ENCODE measurements around the gene GBX2.

GBX2 gene

GRCh38 chr2:236180076-236180816, 12.1 kb upstream of the GBX2 start:
- no peaks in the 10 kb centered on the region for H3K9me3 ChIP-seq (replicated peaks; ENCODE audit: low read length)
- H3K9ac ChIP-seq (ENCODE audit: low read depth, low read length): peak overlapping the region; percentile 76
- no peaks in the 10 kb centered on the region for H3K27me3 ChIP-seq (ENCODE audit: control insufficient read depth, insufficient read depth, low read length)
- no peaks in the 10 kb centered on the region for H3K36me3 ChIP-seq (ENCODE audit: insufficient read depth, low read length)
- H3K4me3 ChIP-seq (ENCODE audit: low read length): peak overlapping the region; percentile 70
- peaks cover 26% of the 10 kb centered on the region for H3K4me1 ChIP-seq (ENCODE audit: control insufficient read depth, insufficient read depth, low read length)
- H3K4me2 ChIP-seq (ENCODE audit: low read length): peak overlapping the region; percentile 88

DNA sequence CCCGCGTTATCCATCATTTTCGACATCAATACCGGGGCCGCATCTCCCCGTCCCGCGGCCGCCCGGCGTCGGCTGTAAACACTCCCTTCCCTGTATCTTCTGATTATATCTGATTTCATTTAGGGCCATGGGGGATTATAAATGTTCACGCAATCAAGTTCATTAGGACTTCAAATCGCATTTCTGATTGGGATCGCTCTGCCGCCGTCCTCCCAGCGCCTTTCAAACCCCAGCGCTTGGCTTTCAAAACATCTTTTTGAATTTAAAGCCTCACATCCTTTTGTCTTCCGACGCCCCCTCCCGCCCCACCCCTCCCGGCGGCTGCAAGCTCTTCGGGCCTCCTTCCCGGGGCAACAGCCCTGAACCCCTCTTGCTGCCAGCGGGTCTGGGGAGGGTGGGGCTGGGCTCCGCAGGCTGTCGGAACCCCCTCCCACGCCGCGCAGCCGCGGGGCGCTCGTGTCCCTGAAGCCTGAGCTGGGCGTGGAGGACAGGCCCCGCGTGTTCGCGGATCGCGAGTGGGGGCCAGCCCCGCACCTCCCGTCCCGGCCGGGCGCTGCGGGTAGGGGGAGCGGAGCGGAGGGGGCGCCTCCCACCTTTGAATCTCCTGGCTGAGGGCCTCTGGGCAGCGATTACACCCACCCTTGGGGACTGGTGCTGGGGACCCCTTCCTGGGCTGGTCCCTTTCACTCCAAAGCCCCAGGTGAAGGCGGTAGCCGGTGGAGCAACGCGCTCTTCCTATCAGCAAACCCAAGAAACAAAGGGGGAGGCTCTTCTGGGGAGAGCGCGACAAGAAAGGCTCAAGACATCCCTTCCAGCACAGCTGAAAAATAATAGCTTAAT, 11.3 kb upstream of the GBX2 start:
- Histone ChIP-seq H3K9me3 (replicated peaks; ENCODE audit: low read length) (no peaks in the 10 kb centered on the region), H3K36me3 (ENCODE audit: insufficient read depth, low read length) (no peaks in the 10 kb centered on the region), H3K9ac (ENCODE audit: low read depth, low read length) (peak overlapping the region; percentile 76), H3K4me1 (ENCODE audit: control insufficient read depth, insufficient read depth, low read length) (peaks cover 31% of the 10 kb centered on the region), H3K4me2 (ENCODE audit: low read length) (peak overlapping the region; percentile 88), H3K4me3 (ENCODE audit: low read length) (peak overlapping the region; percentile 70), H3K27me3 (ENCODE audit: control insufficient read depth, insufficient read depth, low read length) (peaks cover 6% of the 10 kb centered on the region)

- peaks cover 12% of the 10 kb centered on the region for H3K27me3 ChIP-seq (ENCODE audit: control insufficient read depth, insufficient read depth, low read length)
- H3K9ac ChIP-seq (ENCODE audit: low read depth, low read length): peak overlapping the region; percentile 76
- H3K4me3 ChIP-seq (ENCODE audit: low read length): peak overlapping the region; percentile 70
- H3K4me2 ChIP-seq (ENCODE audit: low read length): peak overlapping the region; percentile 88
- H3K4me1 ChIP-seq (ENCODE audit: control insufficient read depth, insufficient read depth, low read length): peaks cover 33% of the 10 kb centered on the region
- H3K9me3 ChIP-seq (replicated peaks; ENCODE audit: low read length): no peaks in the 10 kb centered on the region
- H3K36me3 ChIP-seq (ENCODE audit: insufficient read depth, low read length): no peaks in the 10 kb centered on the region
These were observed 10.7 kb upstream of the GBX2 start for GRCh38 chr2:236178890-236179235.

- Histone ChIP-seq H3K9me3 (replicated peaks; ENCODE audit: low read length) (no peaks in the 10 kb centered on the region), H3K36me3 (ENCODE audit: insufficient read depth, low read length) (no peaks in the 10 kb centered on the region), H3K4me2 (ENCODE audit: low read length) (peak overlapping the region; percentile 88), H3K4me3 (ENCODE audit: low read length) (peak overlapping the region; percentile 70), H3K4me1 (ENCODE audit: control insufficient read depth, insufficient read depth, low read length) (peaks cover 33% of the 10 kb centered on the region), H3K27me3 (ENCODE audit: control insufficient read depth, insufficient read depth, low read length) (peaks cover 18% of the 10 kb centered on the region), H3K9ac (ENCODE audit: low read depth, low read length) (peak overlapping the region; percentile 76)
These were observed 10.0 kb upstream of the GBX2 start for GRCh38 chr2:236177967-236178889.

- Histone ChIP-seq H3K4me2 (ENCODE audit: low read length) (peak overlapping the region; percentile 88), H3K9me3 (replicated peaks; ENCODE audit: low read length) (no peaks in the 10 kb centered on the region), H3K4me3 (ENCODE audit: low read length) (no peak overlapping the region), H3K4me1 (ENCODE audit: control insufficient read depth, insufficient read depth, low read length) (peaks cover 33% of the 10 kb centered on the region), H3K9ac (ENCODE audit: low read depth, low read length) (no peak overlapping the region), H3K27me3 (ENCODE audit: control insufficient read depth, insufficient read depth, low read length) (peaks cover 23% of the 10 kb centered on the region), H3K36me3 (ENCODE audit: insufficient read depth, low read length) (no peaks in the 10 kb centered on the region)
These were observed 9.4 kb upstream of the GBX2 start for GRCh38 chr2:236177604-236177966.

GRCh38 chr2:236176951-236177350, 8.8 kb upstream of the GBX2 start:
- no peaks in the 10 kb centered on the region for H3K36me3 ChIP-seq (ENCODE audit: insufficient read depth, low read length)
- no peak overlapping the region for H3K9ac ChIP-seq (ENCODE audit: low read depth, low read length)
- no peak overlapping the region for H3K4me2 ChIP-seq (ENCODE audit: low read length)
- H3K4me1 ChIP-seq (ENCODE audit: control insufficient read depth, insufficient read depth, low read length): peaks cover 33% of the 10 kb centered on the region
- H3K4me3 ChIP-seq (ENCODE audit: low read length): no peak overlapping the region
- H3K27me3 ChIP-seq (ENCODE audit: control insufficient read depth, insufficient read depth, low read length): peaks cover 29% of the 10 kb centered on the region
- H3K9me3 ChIP-seq (replicated peaks; ENCODE audit: low read length): no peaks in the 10 kb centered on the region

DNA sequence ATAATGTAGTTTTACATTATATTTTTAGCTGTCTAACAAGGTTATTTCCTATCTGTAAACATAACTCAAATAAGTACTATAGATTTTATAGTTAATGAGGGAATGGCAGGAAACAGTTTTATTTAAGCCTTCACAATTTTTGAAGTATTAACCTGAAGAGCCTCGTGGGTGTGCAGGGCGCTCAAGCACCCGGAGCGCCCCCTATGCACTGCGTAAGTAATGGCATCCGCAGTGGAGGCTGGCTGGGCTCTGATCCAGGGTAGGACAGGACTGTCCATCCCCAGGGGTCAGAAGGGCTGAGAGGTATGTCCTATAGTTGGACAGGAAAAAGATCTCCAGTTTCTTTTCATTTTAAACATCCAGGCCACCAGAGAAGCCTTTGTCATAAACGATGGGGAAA, 8.2 kb upstream of the GBX2 start:
- Histone ChIP-seq H3K36me3 (ENCODE audit: insufficient read depth, low read length) (no peaks in the 10 kb centered on the region), H3K4me2 (ENCODE audit: low read length) (no peak overlapping the region), H3K27me3 (ENCODE audit: control insufficient read depth, insufficient read depth, low read length) (peaks cover 35% of the 10 kb centered on the region), H3K9me3 (replicated peaks; ENCODE audit: low read length) (no peaks in the 10 kb centered on the region), H3K9ac (ENCODE audit: low read depth, low read length) (no peak overlapping the region), H3K4me3 (ENCODE audit: low read length) (no peak overlapping the region), H3K4me1 (ENCODE audit: control insufficient read depth, insufficient read depth, low read length) (peaks cover 33% of the 10 kb centered on the region)

DNA sequence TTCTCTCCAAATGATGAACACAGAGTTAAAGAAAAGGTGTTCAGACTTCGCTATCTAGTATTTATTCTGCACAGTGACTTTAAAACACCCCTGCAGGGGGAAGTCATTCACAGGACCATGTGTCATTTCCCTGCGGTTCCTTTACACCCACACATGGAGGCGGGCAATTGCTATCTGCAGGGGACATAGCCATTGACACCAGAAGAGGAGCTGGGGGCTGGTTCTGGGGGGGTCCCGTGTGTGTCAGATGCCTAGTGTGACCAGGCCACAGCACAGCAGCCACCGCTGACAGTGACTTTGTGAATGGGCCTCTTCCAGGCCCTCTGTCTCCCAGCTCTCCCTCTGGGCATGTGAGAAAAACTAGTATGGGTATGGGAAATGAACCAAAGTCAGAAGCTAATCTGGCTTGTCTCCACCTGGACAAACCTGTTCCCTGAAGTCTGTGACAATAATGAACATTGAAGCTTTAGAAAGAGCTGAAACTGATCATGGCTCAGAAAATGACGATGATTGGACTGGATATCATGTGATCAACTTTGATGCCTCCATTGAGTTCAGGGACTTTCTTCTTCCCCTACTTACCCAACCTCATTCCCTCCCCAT, 7.5 kb upstream of the GBX2 start:
- H3K9me3 ChIP-seq (replicated peaks; ENCODE audit: low read length): no peaks in the 10 kb centered on the region
- H3K27me3 ChIP-seq (ENCODE audit: control insufficient read depth, insufficient read depth, low read length): peaks cover 42% of the 10 kb centered on the region
- H3K4me2 ChIP-seq (ENCODE audit: low read length): no peak overlapping the region
- H3K9ac ChIP-seq (ENCODE audit: low read depth, low read length): peak overlapping the region; percentile 29
- H3K4me1 ChIP-seq (ENCODE audit: control insufficient read depth, insufficient read depth, low read length): peaks cover 33% of the 10 kb centered on the region
- H3K36me3 ChIP-seq (ENCODE audit: insufficient read depth, low read length): no peaks in the 10 kb centered on the region
- no peak overlapping the region for H3K4me3 ChIP-seq (ENCODE audit: low read length)

DNA sequence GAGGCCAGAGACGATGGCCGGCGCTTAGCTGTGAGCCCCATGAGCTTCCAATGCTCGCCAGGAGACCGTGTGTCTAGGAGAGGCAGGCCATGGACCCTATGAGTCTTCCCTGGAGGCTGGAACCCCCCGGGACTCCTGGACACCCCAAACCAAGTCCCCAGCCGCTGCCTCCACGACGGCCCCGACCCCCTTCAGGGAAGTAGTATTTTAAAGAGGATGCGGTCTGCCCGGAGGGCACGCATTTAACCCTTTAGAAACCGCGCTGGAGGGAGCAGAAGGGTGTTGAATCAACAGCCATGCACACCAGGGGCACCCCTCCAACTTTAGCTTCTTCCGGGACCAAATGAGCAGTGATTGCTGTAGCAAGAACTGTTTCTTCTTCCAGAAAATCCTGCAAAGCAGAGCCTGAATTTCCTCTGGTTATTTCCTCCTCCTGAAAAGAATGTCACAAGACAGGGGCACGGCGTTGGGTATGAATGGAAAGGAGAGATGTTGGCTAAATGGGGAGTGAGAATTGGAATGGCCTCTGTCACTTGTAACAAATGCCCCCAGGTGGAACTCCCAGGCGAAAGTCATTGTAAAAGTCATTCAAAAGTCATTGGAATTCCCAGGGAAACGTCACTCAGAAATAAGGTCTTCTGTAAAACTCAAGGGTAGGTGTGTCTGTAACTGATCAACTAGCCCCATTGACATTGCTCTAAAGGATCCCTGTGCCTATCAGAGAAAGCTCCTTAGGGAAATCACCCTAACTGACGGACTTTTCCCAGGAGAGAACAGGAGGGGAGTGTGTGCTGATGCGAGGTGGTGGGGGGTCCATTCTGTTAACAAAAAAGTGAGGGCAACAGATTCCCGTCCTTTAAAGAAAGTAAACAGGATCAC, 5.8 kb upstream of the GBX2 start:
- no peak overlapping the region for H3K4me2 ChIP-seq (ENCODE audit: low read length)
- no peaks in the 10 kb centered on the region for H3K9me3 ChIP-seq (replicated peaks; ENCODE audit: low read length)
- H3K4me1 ChIP-seq (ENCODE audit: control insufficient read depth, insufficient read depth, low read length): peaks cover 17% of the 10 kb centered on the region
- H3K36me3 ChIP-seq (ENCODE audit: insufficient read depth, low read length): no peaks in the 10 kb centered on the region
- H3K4me3 ChIP-seq (ENCODE audit: low read length): no peak overlapping the region
- peak overlapping the region; percentile 51 for H3K9ac ChIP-seq (ENCODE audit: low read depth, low read length)
- peaks cover 59% of the 10 kb centered on the region for H3K27me3 ChIP-seq (ENCODE audit: control insufficient read depth, insufficient read depth, low read length)

DNA sequence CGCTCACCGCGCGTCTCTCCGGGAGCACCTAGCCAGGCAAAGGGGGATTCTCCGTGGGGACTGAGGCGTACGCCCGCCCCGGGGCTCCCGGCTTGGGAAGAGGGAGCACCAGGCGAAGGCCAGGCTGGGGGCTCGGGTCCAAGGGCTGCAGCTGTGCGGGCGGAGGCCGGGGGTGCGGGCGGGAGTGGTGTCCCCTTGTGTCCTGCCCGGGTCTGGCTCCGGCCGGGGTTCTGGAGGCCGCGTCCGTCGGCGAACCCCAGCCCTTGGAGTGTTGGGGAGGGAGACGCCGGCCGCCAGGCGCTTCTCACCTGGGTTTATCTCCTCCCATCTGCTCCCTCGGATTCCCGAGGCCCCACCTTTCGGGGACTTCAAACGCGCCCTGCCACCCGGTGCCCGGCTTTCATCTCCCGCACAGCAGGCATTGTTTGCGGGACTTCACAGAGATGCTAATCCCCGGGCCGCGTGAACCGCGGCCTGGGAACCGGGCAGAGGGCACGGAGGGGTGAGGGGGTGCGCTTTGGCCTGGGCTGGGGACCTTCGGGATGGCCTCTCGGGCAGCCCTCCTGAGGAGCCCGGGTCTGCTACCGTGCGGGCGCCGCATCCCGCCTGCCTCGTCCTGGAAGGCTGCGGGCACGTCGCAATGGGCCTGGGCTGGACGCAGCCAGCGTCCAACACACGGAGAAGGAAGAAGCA, 5.0 kb upstream of the GBX2 start:
- no peaks in the 10 kb centered on the region for H3K9me3 ChIP-seq (replicated peaks; ENCODE audit: low read length)

More for the DNA sequence above, 5.0 kb upstream of the GBX2 start:
- Histone ChIP-seq H3K9ac (ENCODE audit: low read depth, low read length) (no peak overlapping the region), H3K4me1 (ENCODE audit: control insufficient read depth, insufficient read depth, low read length) (peaks cover 17% of the 10 kb centered on the region), H3K4me2 (ENCODE audit: low read length) (no peak overlapping the region), H3K27me3 (ENCODE audit: control insufficient read depth, insufficient read depth, low read length) (peaks cover 67% of the 10 kb centered on the region), H3K36me3 (ENCODE audit: insufficient read depth, low read length) (no peaks in the 10 kb centered on the region), H3K4me3 (ENCODE audit: low read length) (no peak overlapping the region)
